ENCODE measurements around the gene MED13.

MED13 gene

DNA sequence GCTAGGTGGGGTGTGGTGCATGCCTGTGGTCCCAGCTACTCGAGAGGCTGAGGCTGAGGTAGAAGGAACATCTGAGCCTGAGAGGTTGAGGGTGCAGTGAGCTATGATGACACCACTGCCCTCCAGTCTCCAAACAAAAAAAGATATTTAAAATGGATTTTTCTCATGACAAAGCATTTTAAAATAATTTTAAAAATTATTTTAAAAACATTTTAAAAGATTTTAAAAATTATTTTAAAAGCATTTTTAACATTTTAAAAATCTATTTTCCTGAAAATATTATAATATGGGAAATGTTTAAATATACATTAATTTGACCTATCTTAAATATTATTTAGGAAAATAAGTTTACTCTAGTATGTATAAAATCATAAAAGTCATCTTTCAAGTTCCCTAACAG is 26.8 kb downstream of the MED13 start:
- CTCF ChIA-PET, result interaction anchor here (0.5 kb wide), 1 partner anchor 513 kb away, joined by 3 read pairs; no protein-coding TSS in a partner anchor
- POLR2A ChIA-PET, result interaction anchor here (1.0 kb wide), 1 partner anchor 21 kb away, joined by 5 read pairs; no protein-coding TSS in a partner anchor
- TF ChIP-seq ZNF311 (tag by site-specific recombination; IDR thresholded peaks at IDR 0.05; ENCODE audit: borderline replicate concordance) (no peak), RBAK (tag by site-specific recombination; IDR thresholded peaks at IDR 0.05) (no peak), REST (tag by site-specific recombination; IDR thresholded peaks at IDR 0.05) (no peak), ZNF391 (tag by site-specific recombination; IDR thresholded peaks at IDR 0.05; ENCODE audit: borderline replicate concordance, low read depth) (no peak), ZNF777 (tag by site-specific recombination; IDR thresholded peaks at IDR 0.05; ENCODE audit: borderline replicate concordance) (no peak), ZNF621 (tag by site-specific recombination; IDR thresholded peaks at IDR 0.05) (no peak), KLF7 (tag by site-specific recombination; IDR thresholded peaks at IDR 0.05; ENCODE audit: borderline replicate concordance) (no peak), ZNF585B (tag by site-specific recombination; IDR thresholded peaks at IDR 0.05) (no peak), ZNF785 (tag by site-specific recombination; IDR thresholded peaks at IDR 0.05) (no peak), SP3 (tag by site-specific recombination; IDR thresholded peaks at IDR 0.05) (no peak), ZNF248 (tag by site-specific recombination; IDR thresholded peaks at IDR 0.05) (no peak), ZNF221 (tag by site-specific recombination; IDR thresholded peaks at IDR 0.05; ENCODE audit: borderline replicate concordance) (no peak)
- TF ChIP-seq, protein P1, sequence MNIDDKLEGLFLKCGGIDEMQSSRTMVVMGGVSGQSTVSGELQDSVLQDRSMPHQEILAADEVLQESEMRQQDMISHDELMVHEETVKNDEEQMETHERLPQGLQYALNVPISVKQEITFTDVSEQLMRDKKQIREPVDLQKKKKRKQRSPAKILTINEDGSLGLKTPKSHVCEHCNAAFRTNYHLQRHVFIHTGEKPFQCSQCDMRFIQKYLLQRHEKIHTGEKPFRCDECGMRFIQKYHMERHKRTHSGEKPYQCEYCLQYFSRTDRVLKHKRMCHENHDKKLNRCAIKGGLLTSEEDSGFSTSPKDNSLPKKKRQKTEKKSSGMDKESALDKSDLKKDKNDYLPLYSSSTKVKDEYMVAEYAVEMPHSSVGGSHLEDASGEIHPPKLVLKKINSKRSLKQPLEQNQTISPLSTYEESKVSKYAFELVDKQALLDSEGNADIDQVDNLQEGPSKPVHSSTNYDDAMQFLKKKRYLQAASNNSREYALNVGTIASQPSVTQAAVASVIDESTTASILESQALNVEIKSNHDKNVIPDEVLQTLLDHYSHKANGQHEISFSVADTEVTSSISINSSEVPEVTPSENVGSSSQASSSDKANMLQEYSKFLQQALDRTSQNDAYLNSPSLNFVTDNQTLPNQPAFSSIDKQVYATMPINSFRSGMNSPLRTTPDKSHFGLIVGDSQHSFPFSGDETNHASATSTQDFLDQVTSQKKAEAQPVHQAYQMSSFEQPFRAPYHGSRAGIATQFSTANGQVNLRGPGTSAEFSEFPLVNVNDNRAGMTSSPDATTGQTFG (tag by site-specific recombination; IDR thresholded peaks at IDR 0.05; ENCODE audit: borderline replicate concordance), result no peak
- TF ChIP-seq, protein P2, sequence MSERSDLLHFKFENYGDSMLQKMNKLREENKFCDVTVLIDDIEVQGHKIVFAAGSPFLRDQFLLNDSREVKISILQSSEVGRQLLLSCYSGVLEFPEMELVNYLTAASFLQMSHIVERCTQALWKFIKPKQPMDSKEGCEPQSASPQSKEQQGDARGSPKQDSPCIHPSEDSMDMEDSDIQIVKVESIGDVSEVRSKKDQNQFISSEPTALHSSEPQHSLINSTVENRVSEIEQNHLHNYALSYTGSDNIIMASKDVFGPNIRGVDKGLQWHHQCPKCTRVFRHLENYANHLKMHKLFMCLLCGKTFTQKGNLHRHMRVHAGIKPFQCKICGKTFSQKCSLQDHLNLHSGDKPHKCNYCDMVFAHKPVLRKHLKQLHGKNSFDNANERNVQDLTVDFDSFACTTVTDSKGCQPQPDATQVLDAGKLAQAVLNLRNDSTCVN (tag by site-specific recombination; optimal IDR thresholded peaks at IDR 0.05), result no peak

DNA sequence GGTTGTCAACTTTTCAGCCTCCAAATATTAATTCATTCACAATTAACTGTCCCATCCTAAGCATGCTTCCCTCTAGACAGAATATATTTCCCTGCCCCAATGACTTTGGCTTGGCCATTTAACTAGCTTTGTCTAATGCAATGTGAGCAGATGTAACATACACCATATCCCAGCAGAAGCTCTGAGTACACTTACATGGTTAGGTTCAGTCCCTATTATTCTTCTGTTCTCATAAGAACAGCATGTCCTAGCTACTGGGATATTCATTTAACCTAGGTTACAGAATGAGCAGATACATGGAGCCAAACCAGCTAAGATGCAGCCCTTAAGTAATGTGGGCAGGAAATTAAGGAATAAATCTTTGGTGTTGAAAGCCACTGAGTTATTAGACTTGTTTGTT is 31.8 kb downstream of the MED13 start:
- ChIA-PET CTCF (interaction anchor here (0.5 kb wide), 1 partner anchor 29 kb away, joined by 3 read pairs; no protein-coding TSS in a partner anchor), POLR2A (no interaction called here)
- TF ChIP-seq ZBTB20 (tag by site-specific recombination; IDR thresholded peaks at IDR 0.05), result no peak
- TF ChIP-seq ZNF248 (tag by site-specific recombination; IDR thresholded peaks at IDR 0.05), result no peak
- no peak for TF ChIP-seq ZNF777 (tag by site-specific recombination; IDR thresholded peaks at IDR 0.05; ENCODE audit: borderline replicate concordance)
- no peak for TF ChIP-seq ZBTB49 (tag by site-specific recombination; IDR thresholded peaks at IDR 0.05; ENCODE audit: low read depth)
- no peak for TF ChIP-seq ZNF175 (tag by site-specific recombination; IDR thresholded peaks at IDR 0.05)
- TF ChIP-seq ZNF548 (tag by site-specific recombination; IDR thresholded peaks at IDR 0.05), result no peak
- TF ChIP-seq ZSCAN16 (tag by site-specific recombination; IDR thresholded peaks at IDR 0.05), result no peak
- TF ChIP-seq ZNF2 (tag by site-specific recombination; IDR thresholded peaks at IDR 0.05), result no peak
- Histone ChIP-seq H3K9me3 (ENCODE audit: control insufficient read depth, insufficient read depth, low read depth, low read length) (no peaks in the 10 kb centered on the region), H3K4me1 (ENCODE audit: control insufficient read depth, insufficient read depth, low read length) (no peaks in the 10 kb centered on the region), H3K36me3 (ENCODE audit: control insufficient read depth in 2 of 2, insufficient read depth in 1 of 2, low read length in 2 of 2) (peaks cover 71 to 74% of the 10 kb centered on the region in 2 experiments), H3K27ac (ENCODE audit: extremely low read depth, low read depth, low read length) (no peak overlapping the region), H3K4me3 (ENCODE audit: low read depth, low read length) (no peak overlapping the region)

More for the DNA sequence above, 26.8 kb downstream of the MED13 start:
- Histone ChIP-seq H3K4me1 (ENCODE audit: control insufficient read depth, insufficient read depth, low read length) (no peaks in the 10 kb centered on the region), H3K4me3 (ENCODE audit: low read depth, low read length) (no peak overlapping the region), H3K9me3 (ENCODE audit: control insufficient read depth, insufficient read depth, low read depth, low read length) (no peaks in the 10 kb centered on the region), H3K36me3 (ENCODE audit: control insufficient read depth in 2 of 2, insufficient read depth in 1 of 2, low read length in 2 of 2) (peaks cover 61 to 65% of the 10 kb centered on the region in 2 experiments), H3K27ac (ENCODE audit: extremely low read depth, low read depth, low read length) (no peak overlapping the region)
